ENCODE data around the gene HHIPL1. TPM values are rescaled to one million over a fixed set of nuclear protein-coding genes. Genes with fewer than 3 reads are reported as not detected.
"Not testable (repeated sequence)": the region's sequence is repeated elsewhere in the genome, so short reads cannot be mapped to it uniquely, and the experiment has no call there.

The HHIPL1 gene
- total and polyA plus RNA-seq, 5 donors: 0.75 to 3.4 (median 2.0) TPM

DNA sequence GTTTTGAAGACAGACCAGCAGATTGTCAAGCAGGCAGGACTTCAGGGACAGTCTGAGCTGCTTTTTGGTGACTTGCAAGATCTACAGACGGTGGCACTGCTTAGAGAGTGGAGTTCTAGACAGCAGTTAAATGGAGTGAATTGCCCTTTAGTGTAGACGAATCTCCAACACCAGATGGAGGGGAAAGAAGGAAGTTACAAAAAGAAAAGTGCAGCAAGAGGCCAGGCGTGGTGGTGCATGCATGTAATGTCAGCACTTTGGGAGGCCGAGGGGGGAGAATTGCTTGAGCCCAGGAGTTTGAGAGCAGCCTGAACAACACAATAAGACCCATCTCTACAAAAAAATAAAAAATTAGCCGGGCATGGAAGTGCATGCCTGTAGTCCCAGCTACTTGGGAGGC lies 8.4 kb upstream of the HHIPL1 start:
- Histone ChIP-seq H3K27me3 (ENCODE audit: control insufficient read depth, insufficient read depth) (no peaks in the 10 kb centered on the region), H3K27ac (ENCODE audit: low read length) (no peak overlapping the region), H3K9me3 (ENCODE audit: control insufficient read depth, low read length) (no peaks in the 10 kb centered on the region), H3K4me3 (ENCODE audit: low read length) (no peak overlapping the region), H3K4me1 (ENCODE audit: control insufficient read depth, insufficient read depth, low read length) (no peaks in the 10 kb centered on the region)
- DNase-seq (peak in 1 of 3 donors; percentile 39), ATAC-seq (no peak)
- 76% methylated on average over 5 of the region's 5 CpGs for WGBS
- intact Hi-C loops (cut with DNase I): no loop called here

DNA sequence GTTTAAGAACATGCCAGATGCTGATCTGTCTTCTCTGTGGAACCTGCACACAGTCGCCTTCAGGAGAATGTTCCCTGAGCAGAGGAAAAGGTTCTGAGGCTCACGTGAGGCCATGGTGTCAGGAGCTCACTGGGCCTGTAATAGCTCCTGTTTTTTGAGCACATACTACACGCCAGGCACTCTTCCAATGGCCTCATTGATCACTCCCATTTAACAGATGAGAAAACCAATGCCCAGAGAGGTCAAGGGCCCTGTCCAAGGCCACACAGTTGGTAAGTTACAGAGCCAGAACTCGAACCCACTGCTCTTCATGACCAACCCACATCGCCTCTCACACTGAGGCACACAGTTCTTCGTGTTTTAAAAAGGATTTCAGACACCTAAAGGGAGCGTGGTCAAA lies 7.3 kb upstream of the HHIPL1 start:
- WGBS: 93% methylated on average over 7 of the region's 7 CpGs
- intact Hi-C loops (cut with DNase I): no loop called here
- Histone ChIP-seq H3K27ac (ENCODE audit: low read length) (no peak overlapping the region), H3K27me3 (ENCODE audit: control insufficient read depth, insufficient read depth) (no peaks in the 10 kb centered on the region), H3K4me3 (ENCODE audit: low read length) (no peak overlapping the region), H3K9me3 (ENCODE audit: control insufficient read depth, low read length) (no peaks in the 10 kb centered on the region), H3K4me1 (ENCODE audit: control insufficient read depth, insufficient read depth, low read length) (no peaks in the 10 kb centered on the region)
- ATAC-seq: no peak
- DNase-seq: no peak

DNA sequence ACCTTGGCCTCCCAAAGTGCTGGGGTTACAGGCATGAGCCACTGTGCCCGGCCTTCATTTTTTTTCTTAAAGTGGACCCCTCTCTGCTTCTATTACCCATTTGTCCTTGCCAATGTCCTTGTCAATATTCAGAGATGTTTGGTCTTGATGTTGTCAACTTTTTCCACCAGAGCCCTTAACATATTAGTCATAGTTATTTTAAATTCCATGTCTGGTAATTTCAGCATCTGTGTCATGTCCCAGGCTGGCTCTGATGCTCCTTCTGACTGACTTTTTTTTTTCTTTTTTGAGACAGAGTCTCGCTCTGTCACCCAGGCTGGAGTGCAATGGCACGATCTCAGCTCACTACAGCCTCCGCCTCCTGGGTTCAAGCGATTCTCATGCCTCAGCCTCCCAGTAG lies 2.2 kb upstream of the HHIPL1 start:
- WGBS: 94% methylated on average over 5 of the region's 5 CpGs
- H3K27me3 ChIP-seq (ENCODE audit: control insufficient read depth, insufficient read depth); H3K27ac ChIP-seq (ENCODE audit: low read length); H3K4me3 ChIP-seq (ENCODE audit: low read length); ATAC-seq; intact Hi-C loops (cut with DNase I); H3K4me1 ChIP-seq (ENCODE audit: control insufficient read depth, insufficient read depth, low read length); DNase-seq; H3K9me3 ChIP-seq (ENCODE audit: control insufficient read depth, low read length): not testable (repeated sequence)

DNA sequence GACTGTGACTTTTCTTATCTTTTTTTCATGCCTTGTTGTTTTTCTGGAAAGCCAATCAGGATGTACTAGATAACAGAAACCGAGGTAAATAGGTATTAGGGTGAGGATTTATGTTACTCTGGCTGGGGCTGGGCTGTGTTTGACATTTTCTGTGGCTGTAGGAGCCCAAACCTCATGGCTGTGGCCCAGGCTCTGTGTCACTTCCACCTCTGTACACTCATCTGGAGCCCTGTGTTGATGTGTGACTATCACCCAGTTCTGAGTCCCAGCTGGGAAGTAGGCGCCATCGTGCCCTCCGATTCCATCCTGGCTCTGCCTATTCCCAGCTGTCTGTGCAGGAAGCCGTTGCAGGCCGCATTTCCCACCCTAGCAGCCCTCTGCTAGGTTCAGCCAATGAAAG lies 1.6 kb upstream of the HHIPL1 start:
- H3K27me3 ChIP-seq (ENCODE audit: control insufficient read depth, insufficient read depth): no peaks in the 10 kb centered on the region
- intact Hi-C loops (cut with DNase I): no loop called here
- whole genome bisulfite sequencing: 66% methylated on average over 6 of the region's 6 CpGs
- H3K9me3 ChIP-seq (ENCODE audit: control insufficient read depth, low read length): no peaks in the 10 kb centered on the region
- ATAC-seq (no peak), DNase-seq (no peak)
- no peak overlapping the region for H3K4me3 ChIP-seq (ENCODE audit: low read length)
- no peaks in the 10 kb centered on the region for H3K4me1 ChIP-seq (ENCODE audit: control insufficient read depth, insufficient read depth, low read length)
- H3K27ac ChIP-seq (ENCODE audit: low read length): no peak overlapping the region

DNA sequence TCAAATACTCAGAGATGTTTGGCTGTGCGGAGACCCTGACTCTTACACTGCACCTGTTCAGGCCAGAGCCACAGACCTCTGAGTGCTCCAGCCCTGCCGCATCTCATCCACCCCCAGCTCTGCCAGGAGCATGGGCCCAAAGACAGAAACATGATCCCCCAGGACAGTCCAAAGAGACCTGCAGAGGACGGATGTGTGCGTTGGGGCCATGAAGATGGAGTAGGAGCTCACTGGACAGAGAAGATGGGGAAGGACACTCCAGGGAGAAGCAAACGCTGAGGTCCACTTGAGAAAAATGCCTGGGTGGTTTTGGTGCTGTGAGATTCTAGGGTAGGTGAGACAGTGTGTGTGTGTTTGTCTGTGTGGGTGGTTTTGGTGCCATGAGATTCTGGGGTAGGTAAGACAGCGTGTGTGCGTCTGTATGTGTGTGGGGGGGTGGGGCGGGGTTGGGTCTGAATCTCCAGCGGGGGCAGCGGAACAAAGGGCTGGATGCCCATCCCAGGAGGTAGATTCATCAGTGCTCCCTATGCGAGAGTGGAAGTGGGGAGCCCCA lies 818 bp upstream of the HHIPL1 start:
- H3K27me3 ChIP-seq (ENCODE audit: control insufficient read depth, insufficient read depth): no peaks in the 10 kb centered on the region
- no peak overlapping the region for H3K27ac ChIP-seq (ENCODE audit: low read length)
- H3K4me1 ChIP-seq (ENCODE audit: control insufficient read depth, insufficient read depth, low read length): no peaks in the 10 kb centered on the region
- H3K9me3 ChIP-seq (ENCODE audit: control insufficient read depth, low read length): no peaks in the 10 kb centered on the region
- intact Hi-C loops (cut with DNase I): no loop called here
- WGBS: 94% methylated on average over 11 of the region's 11 CpGs
- no peak overlapping the region for H3K4me3 ChIP-seq (ENCODE audit: low read length)
- ATAC-seq (no peak), DNase-seq (no peak)

DNA sequence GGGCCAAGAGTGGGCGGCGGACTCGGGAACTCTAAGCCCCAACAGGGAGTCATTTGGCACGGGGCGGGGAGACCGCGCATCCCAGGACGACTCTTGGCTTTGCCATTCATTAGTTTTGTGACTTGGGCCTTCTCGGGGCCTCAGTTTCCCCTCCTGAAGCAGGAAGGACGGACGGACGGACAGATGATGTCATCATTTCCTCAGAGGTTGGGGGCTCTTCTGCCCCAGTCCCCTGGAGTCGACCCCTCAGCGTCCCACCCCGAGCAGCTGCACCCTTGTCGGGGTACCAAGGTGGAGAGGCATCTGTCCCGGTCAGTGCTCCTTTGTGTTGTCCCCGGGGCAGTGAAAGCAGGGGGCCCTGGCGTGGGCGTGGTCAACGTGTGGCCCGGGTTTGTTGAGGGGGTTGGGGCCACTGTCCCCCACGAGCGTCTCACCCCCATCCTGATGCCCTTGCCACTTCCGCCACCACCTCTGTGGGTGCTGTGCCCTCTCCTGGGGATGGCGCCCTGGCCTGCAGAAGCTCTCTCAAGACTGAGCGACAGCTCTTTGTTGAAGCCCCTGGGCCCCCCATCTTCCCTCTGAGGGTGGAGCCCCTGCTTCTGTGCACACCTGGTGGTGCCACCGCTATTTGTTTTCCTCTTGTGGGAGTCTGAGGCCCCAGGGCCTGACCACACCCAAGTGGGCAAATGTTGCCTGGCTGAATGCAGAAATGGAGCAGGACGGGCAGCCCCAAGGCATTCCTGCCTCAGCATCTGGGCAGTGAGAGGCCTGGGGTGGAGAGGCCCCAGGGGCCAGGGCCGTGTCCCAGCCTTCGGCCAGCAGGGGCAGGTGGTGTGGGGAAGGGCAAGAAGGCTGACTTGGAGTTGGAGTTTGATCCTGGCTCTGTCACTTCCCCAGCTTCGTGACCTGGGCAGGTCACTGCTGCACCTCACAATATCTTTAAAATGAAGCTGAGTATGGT lies 896 bp downstream of the HHIPL1 start:
- H3K27ac ChIP-seq (ENCODE audit: low read length): no peak overlapping the region
- H3K4me3 ChIP-seq (ENCODE audit: low read length): peak overlapping the region; percentile 55
- H3K27me3 ChIP-seq (ENCODE audit: control insufficient read depth, insufficient read depth): no peaks in the 10 kb centered on the region
- no peaks in the 10 kb centered on the region for H3K4me1 ChIP-seq (ENCODE audit: control insufficient read depth, insufficient read depth, low read length)
- WGBS: 46% methylated on average over 32 of the region's 32 CpGs
- no peak for ATAC-seq
- intact Hi-C loops (cut with DNase I): no loop called here
- DNase-seq: peak in 2 of 3 donors; percentile 62 to 63
- H3K9me3 ChIP-seq (ENCODE audit: control insufficient read depth, low read length): no peaks in the 10 kb centered on the region

DNA sequence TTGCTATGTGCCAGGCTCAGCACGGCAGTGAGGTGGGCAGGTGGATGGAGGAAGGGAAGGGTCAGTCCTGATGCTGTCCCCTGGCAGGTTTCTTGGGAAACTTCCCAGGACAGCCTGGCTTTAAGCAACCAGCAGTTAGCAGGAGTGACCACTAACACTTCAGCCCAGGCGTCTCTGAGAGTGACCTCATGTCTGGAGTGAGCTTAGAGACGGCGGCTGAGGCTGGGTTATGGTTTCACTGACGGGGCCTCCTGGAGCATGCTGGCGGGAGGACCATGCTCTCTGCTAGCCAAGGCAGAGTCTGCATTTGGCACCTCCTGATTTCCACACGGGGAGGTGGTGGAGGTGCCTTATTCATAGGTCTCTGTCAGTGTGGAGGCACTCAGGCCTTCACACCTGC lies 2.5 kb downstream of the HHIPL1 start:
- Histone ChIP-seq H3K4me3 (ENCODE audit: low read length) (no peak overlapping the region), H3K9me3 (ENCODE audit: control insufficient read depth, low read length) (no peaks in the 10 kb centered on the region), H3K4me1 (ENCODE audit: control insufficient read depth, insufficient read depth, low read length) (no peaks in the 10 kb centered on the region), H3K27ac (ENCODE audit: low read length) (no peak overlapping the region), H3K27me3 (ENCODE audit: control insufficient read depth, insufficient read depth) (no peaks in the 10 kb centered on the region)
- WGBS: 56% methylated on average over 7 of the region's 7 CpGs
- peak in 2 of 3 donors; percentile 50 to 65 for DNase-seq
- peak in 1 of 2 donors; percentile 31 for ATAC-seq
- intact Hi-C loops (cut with DNase I): no loop called here

DNA sequence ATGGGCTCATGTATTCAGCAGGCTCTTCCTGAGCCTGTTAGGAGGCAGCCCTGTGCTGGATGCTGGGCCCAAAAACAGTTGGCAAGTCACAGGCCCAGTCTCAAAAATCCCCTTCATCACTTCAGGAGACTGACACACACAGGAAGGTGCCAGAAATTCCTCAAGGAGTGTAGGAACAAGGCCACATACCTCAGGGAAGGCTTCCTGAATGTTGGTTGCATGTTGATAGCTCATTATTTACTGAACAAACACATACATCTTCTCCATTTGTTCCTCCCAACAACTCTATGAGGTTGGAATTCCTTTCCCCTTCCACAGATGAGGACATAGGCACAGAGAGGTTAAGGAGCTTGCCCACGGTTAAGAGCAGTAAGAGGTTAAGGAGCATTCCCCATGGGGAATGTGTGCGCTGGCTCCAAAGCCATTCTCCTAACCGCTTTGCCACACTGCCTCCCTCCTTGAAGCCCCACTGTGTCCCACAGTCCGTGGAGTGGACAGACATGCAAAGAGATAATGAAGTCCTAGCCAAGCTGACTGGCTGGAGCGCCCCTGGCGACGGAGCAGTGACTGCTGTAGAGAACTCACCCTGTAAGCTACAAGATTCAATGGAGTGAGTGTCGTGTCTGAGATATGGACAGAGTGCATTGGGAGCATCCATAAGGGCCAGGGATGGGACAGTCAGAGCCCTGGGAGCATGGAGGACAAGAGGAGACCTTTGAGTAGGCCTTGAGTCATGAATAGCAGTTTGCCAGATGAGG lies 3.3 kb downstream of the HHIPL1 start:
- intact Hi-C loops (cut with DNase I): no loop called here
- Histone ChIP-seq H3K27ac (ENCODE audit: low read length) (no peak overlapping the region), H3K27me3 (ENCODE audit: control insufficient read depth, insufficient read depth) (no peaks in the 10 kb centered on the region), H3K4me1 (ENCODE audit: control insufficient read depth, insufficient read depth, low read length) (no peaks in the 10 kb centered on the region), H3K4me3 (ENCODE audit: low read length) (no peak overlapping the region), H3K9me3 (ENCODE audit: control insufficient read depth, low read length) (no peaks in the 10 kb centered on the region)
- 84% methylated on average over 8 of the region's 8 CpGs for WGBS
- DNase-seq: no peak
- ATAC-seq: no peak

DNA sequence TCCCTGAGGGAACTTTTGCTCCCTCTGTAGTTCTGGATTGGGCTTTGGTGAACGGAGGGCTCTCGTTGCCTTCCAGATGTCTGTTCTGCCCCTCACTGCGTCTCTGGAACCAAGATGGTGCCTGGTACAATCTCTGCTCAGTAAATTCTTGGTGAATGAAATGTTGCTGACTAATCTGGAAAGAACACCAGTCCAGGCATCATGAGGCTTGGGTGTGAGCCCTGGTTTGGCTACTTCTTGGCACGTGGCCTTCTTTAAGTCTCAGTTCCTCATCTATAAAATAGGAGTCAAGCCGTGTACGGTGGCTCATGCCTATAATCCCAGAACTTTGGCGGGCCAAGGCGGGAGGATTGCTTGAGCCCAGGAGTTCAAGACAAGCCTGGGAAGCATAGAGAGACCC lies 4.3 kb downstream of the HHIPL1 start:
- 91% methylated on average over 8 of the region's 8 CpGs for WGBS
- DNase-seq (no peak), ATAC-seq (no peak)
- no peaks in the 10 kb centered on the region for H3K27me3 ChIP-seq (ENCODE audit: control insufficient read depth, insufficient read depth)
- no peak overlapping the region for H3K4me3 ChIP-seq (ENCODE audit: low read length)
- intact Hi-C loops (cut with DNase I): no loop called here
- H3K4me1 ChIP-seq (ENCODE audit: control insufficient read depth, insufficient read depth, low read length): no peaks in the 10 kb centered on the region
- H3K27ac ChIP-seq (ENCODE audit: low read length): no peak overlapping the region
- H3K9me3 ChIP-seq (ENCODE audit: control insufficient read depth, low read length): no peaks in the 10 kb centered on the region

DNA sequence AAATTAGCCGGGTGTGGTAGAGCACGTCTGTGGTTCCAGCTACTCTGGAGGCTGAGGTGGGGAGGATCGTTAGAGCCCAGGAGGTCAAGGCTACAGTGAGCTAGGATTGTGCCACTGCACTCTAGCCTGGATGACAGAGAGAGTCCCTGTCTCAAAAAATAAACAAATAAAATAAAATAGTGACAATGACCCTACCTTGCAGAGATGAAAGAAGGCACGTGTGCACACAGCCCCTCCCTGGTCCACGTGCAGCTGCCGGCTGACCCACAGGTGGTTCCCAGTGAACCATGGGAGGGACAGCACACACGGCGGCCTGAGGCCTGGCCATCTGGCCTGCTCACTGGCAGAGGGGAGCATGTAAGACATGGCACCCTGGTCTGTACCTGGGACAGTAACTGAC lies 4.7 kb downstream of the HHIPL1 start:
- ATAC-seq: no peak
- no peaks in the 10 kb centered on the region for H3K4me1 ChIP-seq (ENCODE audit: control insufficient read depth, insufficient read depth, low read length)
- intact Hi-C loops (cut with DNase I): no loop called here
- no peaks in the 10 kb centered on the region for H3K9me3 ChIP-seq (ENCODE audit: control insufficient read depth, low read length)
- no peak overlapping the region for H3K4me3 ChIP-seq (ENCODE audit: low read length)
- no peak overlapping the region for H3K27ac ChIP-seq (ENCODE audit: low read length)
- no peak for DNase-seq
- no peaks in the 10 kb centered on the region for H3K27me3 ChIP-seq (ENCODE audit: control insufficient read depth, insufficient read depth)
- WGBS: 89% methylated on average over 8 of the region's 8 CpGs

DNA sequence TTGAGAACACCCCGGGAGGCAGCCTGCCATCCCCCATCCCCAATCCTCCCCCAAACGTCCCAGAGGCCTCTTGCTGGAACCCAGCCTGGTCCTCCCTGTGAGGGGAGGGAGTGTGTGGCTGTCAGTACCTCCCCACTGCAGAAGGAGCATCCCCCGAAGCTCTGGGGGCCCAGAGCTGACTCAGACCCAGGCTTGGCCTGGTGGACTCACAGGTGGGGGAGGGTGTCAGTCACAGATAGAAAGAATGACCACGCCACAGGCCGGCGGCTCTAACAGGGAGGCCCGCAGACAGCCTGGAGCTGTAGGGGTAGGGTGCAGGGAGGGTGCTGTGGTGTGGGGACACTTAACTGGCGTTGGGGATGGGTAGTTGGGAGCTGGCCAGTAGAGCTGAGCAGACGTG lies 5.3 kb downstream of the HHIPL1 start:
- no peak for ATAC-seq
- no peak for DNase-seq
- H3K4me1 ChIP-seq (ENCODE audit: control insufficient read depth, insufficient read depth, low read length): no peaks in the 10 kb centered on the region
- no peaks in the 10 kb centered on the region for H3K27me3 ChIP-seq (ENCODE audit: control insufficient read depth, insufficient read depth)
- intact Hi-C loops (cut with DNase I): no loop called here
- H3K27ac ChIP-seq (ENCODE audit: low read length): no peak overlapping the region
- 64% methylated on average over 9 of the region's 9 CpGs for WGBS
- H3K9me3 ChIP-seq (ENCODE audit: control insufficient read depth, low read length): no peaks in the 10 kb centered on the region
- no peak overlapping the region for H3K4me3 ChIP-seq (ENCODE audit: low read length)

Data from right cardiac atrium (tissue), 5 donors.